ENCODE data around the gene AUTS2. TPM values are rescaled to one million over a fixed set of nuclear protein-coding genes. Genes with fewer than 3 reads are reported as not detected.

AUTS2 gene
- total and polyA plus RNA-seq, 10 of the 15 experiments (the other 5 are each of a cell fraction or from before 2014, with no cell fraction given) = 6.4 to 55.6 (median 21.6) TPM

DNA sequence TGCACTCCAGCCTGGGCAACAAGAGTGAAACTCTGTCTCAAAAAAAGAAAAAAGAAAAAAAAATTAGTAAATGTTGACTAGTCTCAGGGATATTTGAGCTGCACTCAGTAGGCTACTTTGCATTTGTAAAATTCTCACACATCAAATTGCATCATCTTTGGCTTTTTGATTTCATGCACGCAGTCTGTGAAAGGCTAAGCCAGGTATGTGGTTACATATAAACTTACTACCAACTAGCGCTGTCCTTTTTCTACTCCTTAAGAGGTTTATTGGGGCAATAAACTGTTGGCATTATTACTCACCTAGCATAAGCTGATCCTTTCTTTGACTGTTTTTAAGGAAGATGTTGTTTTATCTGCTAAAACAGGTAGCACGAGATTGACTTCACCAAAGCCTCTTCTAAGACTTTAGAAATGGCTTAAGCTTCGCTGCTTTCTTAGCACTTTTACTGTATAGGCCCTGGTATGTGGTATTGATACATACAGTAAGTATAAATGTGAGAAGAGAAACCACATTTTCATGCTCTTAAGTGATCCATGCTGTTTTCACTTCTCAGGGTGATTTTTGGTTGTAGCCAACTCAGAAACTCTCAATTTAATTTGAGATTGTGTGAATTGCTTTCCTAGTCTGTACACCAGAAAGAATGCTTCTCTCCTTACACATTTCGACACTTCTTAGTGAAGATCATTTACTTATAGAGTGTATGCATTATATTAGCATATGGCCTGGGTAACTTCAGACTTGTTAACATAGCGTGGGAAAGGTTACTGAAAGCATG is 323.9 kb downstream of the AUTS2 start (continued):
- TF ChIP-seq, protein P1, sequence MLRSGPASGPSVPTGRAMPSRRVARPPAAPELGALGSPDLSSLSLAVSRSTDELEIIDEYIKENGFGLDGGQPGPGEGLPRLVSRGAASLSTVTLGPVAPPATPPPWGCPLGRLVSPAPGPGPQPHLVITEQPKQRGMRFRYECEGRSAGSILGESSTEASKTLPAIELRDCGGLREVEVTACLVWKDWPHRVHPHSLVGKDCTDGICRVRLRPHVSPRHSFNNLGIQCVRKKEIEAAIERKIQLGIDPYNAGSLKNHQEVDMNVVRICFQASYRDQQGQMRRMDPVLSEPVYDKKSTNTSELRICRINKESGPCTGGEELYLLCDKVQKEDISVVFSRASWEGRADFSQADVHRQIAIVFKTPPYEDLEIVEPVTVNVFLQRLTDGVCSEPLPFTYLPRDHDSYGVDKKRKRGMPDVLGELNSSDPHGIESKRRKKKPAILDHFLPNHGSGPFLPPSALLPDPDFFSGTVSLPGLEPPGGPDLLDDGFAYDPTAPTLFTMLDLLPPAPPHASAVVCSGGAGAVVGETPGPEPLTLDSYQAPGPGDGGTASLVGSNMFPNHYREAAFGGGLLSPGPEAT (IDR thresholded peaks at IDR 0.05; ENCODE audit: low read depth) = peak; percentile 39; the same call in 1 of the 2 replicates
- TF ChIP-seq BCL11A (IDR thresholded peaks at IDR 0.05; ENCODE audit: low read depth, low read length) (peak; percentile 22; the same call in 1 of the 2 replicates), MLLT1 (IDR thresholded peaks at IDR 0.05) (no peak), TCF3 (IDR thresholded peaks at IDR 0.05; ENCODE audit: borderline replicate concordance, insufficient read depth, low read depth, low read length) (no peak), NR2F1 (conservative IDR thresholded peaks at IDR 0.05) (peak; percentile 53; the same call in 1 of the 2 replicates), HCFC1 (IDR thresholded peaks at IDR 0.05; ENCODE audit: low read length) (no peak), ZSCAN29 (IDR thresholded peaks at IDR 0.05) (no peak), BACH1 (IDR thresholded peaks at IDR 0.05; ENCODE audit: borderline replicate concordance) (no peak), PML (IDR thresholded peaks at IDR 0.05; ENCODE audit: low read length) (no peak), BRCA1 (IDR thresholded peaks at IDR 0.05; ENCODE audit: low read depth, low read length) (no peak), CUX1 (IDR thresholded peaks at IDR 0.05; ENCODE audit: insufficient replicate concordance, low read depth, low read length) (no peak), IKZF2 (IDR thresholded peaks at IDR 0.05) (peak in 1 of 2 experiments; percentile 49; a peak in 2 of 4 replicates), MTA2 (IDR thresholded peaks at IDR 0.05; ENCODE audit: low read depth) (peak; percentile 73), NRF1 (conservative IDR thresholded peaks at IDR 0.05; ENCODE audit: low read depth, low read length) (no peak), RCOR1 (conservative IDR thresholded peaks at IDR 0.05; ENCODE audit: low read depth, low read length) (no peak), SMC3 (IDR thresholded peaks at IDR 0.05; ENCODE audit: borderline replicate concordance, low read length) (no peak), TCF7 (IDR thresholded peaks at IDR 0.05; ENCODE audit: borderline replicate concordance) (no peak), SIN3A (IDR thresholded peaks at IDR 0.05; ENCODE audit: low read depth, low read length) (no peak)
- TF ChIP-seq, protein P2, sequence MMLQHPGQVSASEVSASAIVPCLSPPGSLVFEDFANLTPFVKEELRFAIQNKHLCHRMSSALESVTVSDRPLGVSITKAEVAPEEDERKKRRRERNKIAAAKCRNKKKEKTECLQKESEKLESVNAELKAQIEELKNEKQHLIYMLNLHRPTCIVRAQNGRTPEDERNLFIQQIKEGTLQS (IDR thresholded peaks at IDR 0.05; ENCODE audit: borderline replicate concordance, extremely low read depth, low read depth, low read length) = no peak
- TF ChIP-seq, protein P3, sequence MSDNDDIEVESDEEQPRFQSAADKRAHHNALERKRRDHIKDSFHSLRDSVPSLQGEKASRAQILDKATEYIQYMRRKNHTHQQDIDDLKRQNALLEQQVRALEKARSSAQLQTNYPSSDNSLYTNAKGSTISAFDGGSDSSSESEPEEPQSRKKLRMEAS (IDR thresholded peaks at IDR 0.05; ENCODE audit: low read depth, low read length) = no peak

Data from GM12878 (cell line).